Stimulated activated CD8-positive, alpha-beta memory T cell treated with anti-CD3 and anti-CD28 coated beads, Interleukin-7, amount 100 ng/mL, for 1 hour (primary cell): ENCODE results near the gene TH.
A peak's percentile ranks its signal among the peaks of the same experiment; 100 is the strongest.

Experiments
- DNase-seq, 2 donors: peaks; one replicate each; pipeline ENCODE4 v3.0.0-alpha.2; 2020; ENCODE audit warnings: low read depth in 2 of 2

TH gene

DNA sequence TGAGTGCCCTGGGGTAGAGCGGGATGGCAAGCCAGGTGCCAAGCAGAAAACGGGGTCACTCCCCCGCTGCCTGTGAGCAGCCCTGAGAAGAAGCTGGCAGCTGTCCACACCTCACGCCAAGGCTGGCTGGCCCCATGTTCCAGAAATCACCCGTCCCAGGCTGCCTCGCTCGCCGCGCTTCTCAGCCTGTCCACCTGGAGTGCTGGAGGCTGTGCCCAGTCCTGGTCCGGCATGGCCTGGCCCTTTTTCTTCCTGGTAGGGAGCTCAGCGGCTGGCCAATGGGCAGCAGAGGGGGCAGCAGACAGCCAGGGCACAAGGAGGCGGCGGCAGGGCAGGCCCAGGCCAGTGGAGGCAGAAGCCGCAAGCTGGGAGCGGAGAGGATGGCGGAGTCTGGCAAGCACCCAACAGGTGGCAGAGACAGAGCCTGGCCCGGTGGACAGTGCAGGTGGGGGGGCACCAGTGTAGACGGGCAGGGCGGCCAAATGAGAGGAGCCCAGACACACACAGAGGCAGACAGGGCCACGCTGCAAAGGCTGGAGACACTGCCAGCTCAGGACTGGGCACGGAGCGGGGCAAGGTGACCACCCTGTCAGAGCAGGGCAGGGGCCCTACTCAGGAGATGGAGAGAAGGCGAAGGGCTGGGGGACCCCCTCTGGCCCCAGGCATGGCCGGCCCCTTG lies 37.2 kb upstream of the TH start:
- no peak for DNase-seq

DNA sequence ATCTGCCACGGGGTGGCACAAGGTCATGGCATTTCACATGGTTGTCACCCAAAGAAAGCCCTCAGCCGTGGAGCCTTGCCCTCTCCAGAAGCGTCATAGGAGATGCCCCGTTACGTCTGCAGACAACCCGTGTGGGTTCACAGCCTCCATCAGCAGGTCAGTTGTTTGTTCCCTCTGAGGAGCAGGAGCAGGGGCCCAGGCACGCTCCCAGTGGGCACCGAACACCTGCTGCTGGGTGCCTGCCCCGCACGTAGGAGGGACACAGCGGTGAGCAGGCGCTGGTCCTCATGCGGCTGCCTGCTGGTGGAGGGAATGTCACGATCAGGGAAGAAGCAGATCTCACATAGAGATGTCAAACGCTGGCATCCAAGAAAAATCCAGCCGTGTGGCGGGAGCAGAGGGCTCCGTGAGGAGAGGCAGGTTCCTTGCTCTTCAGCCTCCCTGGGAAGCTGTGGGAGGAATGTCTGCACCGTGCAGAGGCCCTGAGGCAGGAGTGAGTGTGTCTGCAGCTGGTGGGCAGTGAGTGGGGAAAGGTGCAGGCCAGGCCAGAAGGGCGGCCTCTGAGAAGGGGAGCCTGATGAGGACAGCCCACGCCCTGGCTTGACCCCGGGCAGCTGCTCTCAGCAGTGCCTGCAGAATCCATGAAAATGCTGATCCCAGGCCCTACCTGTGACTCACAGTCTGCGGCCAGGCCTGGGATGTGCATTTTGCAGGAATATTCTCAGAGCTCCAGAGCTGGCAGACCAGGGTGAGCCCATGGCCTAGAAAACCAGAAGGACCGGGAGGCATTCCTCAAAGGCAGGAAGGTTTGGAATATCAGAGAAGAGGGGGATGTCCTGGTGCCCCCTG lies 36.4 kb upstream of the TH start:
- no peak for DNase-seq

DNA sequence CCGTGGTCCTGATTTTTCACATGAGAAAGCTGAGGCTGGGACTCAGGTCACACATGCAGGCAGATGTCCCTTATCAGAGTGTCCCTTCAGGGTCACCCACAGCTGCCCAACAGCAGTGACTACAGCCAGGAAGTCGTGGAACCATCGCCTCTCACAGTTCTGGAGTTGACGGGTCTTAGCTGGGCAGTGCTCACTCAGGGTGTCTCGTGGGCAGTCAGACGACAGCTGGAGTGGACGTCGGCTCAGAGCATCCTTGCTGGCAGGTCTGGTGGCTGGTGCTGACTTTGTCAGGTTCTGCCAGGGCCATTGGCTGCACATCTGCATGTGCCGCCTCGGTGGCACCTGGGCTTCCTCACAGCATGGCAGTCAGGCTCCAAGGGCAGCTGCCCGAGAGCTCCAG lies 35.6 kb upstream of the TH start:
- DNase-seq = no peak

DNA sequence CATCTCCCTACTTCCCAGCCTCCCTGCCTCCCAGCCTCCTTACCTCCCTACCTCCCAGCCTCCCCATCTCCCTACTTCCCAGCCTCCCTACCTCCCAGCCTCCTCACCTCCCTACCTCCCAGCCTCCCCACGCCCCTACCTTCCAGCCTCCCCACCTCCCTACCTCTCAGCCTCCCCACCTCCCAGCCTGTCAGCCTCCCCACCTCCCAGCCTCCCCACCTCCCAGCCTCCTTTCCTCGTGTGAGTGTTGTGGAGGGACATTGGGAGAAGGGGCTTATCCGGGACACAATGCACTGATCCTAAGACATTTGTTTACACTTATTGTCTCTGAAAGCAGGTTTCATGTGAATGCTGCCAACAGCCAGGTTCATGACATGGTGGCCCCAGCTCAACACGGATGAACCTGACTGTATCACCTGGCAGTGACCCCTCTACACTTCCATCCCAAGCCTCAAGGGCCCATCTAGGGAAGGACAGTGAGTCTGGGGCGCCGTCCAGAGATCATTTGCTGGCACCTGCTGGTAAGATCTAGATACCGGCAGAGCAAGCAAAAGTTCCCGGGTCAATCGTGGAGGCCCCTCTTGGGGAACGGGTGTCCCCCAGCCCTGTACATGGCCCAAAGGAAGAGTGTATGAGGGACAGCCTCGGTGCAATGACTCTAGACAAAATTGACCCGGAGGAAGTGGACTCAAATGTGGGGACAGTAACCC lies 34.5 kb upstream of the TH start:
- no peak for DNase-seq

DNA sequence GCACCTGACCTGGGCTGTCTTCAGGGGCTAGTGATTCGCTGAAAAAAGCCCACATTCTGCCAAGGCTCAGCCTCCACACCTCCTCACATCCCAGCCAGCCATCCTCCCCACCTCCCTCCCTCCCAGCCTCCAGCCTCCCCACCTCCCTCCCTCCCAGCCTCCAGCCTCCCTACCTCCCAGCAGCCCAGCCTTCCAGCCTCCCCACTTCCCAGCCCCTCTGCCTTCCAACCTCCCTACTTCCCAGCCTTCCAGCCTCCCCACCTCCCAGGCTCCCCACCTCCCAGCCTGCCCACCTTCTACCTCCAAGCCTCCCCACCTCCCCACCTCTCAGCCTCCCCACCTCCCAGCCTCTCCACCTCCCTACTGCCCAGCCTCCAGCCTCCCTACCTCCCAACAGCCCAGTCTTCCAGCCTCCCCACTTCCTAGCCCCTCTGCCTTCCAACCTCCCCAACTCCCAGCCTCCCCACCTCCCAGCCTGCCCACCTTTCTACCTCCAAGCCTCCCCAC lies 33.7 kb upstream of the TH start:
- no peak for DNase-seq

DNA sequence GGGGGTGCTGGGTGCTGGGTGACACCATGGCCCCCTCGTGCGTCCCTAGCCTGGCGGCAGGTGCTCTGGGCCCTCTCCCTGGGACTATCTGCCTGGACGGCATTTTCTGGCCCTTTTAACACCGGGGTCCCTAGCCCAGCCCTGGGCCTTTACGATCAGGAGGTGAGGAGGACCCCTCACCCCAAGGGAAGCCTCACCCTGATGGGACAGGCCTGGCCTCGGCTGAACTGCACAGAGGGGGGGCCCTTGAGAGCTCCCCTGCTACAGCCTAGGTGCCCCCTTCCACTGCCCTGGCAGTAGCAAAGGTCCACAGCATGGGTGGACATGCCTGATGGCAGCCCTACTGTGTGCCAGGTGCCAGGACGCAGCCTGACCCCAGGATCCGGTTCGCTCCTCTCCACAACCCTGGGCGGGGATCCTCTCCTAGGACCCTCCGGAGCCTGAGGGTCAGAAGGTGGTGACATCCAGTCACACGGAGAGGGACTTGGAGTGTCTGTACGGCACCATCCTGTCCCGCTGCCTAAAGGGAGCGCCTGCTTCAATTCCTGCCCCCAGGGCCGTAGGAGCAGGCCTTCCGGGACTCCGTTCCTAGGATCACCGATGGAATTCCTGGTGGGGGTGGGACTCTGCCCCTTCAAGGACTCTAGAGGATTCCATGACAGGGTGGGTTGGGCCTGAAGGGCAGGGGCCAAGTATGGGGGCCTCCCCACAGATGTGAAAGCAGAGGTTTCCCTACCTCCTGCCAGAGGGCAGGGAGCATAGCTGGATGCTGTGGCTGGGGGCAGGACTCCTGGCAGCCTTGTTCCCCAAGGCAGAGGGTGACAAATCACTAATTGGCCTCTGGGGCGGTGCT lies 33.0 kb upstream of the TH start:
- DNase-seq = no peak

DNA sequence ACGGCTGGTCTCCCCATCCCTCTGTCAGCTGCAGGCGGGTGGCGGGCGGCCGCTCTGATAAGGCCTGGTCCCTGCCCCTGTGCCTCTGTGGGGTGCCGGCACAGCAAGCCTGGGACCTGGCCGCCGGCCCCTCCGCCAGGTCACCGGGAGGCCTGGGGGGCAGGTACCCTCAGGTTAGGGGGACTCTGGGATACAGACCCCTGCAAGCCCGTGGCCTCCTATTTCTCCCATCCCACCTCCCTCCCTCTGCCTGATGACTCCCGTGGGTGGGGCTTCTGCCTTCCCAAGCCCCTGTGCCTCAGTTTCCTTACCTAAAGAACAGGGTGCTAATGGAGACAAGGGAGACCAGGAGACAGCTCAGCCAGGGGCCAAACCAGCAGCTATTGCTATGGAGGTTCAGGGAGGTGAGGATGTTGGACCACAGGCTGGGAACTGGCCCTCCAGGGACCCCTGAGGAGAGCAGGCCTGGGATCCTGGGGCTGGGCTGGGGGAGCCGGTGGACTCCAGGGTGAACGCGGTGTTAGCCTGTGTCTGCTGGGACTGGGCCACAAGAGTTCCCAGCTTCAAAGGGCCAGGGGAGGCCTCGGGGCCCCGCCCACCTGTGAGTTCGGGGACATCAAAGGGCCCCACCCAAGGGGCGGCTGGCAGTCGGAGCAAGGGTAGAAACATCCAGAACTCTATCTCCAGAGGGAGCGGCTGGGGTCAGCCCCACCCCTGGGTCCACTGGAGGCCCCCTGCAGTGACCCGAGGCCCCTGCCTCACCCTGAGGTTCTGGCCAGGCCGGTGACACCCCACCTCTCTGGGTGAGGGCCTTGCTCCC lies 32.0 kb upstream of the TH start:
- DNase-seq = no peak

DNA sequence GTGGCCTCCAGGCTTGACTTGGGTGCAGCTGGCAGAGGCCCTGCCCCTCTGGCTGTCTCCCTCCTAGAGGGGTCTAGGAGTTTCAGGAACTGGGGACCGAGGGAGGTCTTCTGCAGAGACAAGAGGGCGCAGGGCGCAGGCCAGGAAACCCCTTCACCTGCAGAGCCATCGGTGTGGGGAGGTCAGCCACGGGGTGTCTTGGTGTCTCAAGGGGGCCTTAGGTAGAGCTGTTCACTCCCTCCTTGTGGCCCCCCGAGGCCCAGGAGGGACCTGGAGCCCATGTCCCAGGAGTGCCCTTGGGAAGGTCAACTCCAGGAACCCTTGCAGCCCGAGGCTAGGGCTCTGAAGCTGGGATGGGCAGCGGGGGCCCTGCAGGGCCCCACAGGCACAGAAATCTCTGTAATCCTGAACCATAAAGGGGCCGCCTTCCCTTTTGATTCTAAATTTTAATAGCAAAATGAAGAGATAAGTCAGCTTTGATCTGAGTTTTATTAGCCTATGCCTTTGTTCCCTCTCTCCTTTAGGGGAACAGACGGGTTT lies 31.4 kb upstream of the TH start:
- DNase-seq = no peak

DNA sequence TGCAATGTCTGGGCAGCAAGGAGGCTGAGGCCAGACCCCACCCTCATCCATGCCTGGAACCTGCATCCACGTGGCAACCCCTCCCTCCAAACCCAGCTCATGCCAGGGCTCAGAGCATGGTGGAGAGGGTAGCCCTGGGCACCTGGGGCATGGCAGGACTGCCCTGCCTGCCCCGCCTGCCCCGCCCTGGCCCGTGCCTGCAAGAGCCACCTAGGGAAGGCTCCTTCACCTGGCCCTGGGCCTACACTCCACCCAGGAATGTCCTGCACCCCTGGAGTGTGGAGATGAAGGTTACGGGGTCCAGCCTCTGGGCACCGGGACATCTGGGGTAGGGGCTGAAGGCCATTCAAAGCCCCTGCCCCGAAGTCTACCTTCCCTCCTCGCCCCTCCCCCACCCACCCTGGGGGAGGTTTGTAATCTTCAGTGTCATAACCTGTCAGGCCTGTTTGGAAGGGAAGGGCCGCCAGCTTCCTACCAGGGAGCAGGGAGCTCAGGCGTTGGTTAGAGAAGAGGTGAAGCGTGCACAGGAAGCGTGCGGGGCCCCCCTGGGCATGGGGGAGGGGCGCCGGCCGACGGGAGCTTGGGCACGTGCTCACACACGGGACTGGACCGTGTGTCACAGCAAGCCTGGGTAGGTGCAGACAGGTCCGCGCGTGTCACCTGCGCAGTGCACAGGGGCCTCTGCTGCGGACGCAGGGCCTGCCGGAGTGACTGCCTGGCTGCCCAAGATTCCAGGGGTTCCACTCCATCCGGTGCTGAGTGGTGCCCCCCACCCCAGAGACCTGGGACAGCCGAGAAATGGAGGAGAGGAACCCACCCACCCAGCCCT lies 30.7 kb upstream of the TH start:
- DNase-seq = no peak

DNA sequence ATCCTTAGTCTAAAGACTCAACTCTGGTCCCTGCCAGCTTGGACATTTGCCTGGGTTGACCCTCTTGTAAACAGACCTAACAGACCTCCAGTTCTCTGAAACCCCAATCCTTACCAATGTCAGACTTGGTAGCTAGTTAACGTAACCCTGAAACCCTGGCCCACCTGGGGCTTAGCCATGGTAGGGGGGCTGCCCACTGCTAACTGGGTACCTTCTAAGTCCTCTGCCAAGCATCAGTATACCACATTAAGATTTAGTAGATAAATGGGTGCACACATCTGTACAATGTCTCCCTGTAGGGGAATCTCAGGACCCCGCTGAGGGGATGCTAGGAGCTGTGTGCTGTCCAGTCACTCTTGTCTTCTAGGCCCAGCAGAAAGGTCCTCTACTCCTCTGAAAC lies 29.9 kb upstream of the TH start:
- no peak for DNase-seq

DNA sequence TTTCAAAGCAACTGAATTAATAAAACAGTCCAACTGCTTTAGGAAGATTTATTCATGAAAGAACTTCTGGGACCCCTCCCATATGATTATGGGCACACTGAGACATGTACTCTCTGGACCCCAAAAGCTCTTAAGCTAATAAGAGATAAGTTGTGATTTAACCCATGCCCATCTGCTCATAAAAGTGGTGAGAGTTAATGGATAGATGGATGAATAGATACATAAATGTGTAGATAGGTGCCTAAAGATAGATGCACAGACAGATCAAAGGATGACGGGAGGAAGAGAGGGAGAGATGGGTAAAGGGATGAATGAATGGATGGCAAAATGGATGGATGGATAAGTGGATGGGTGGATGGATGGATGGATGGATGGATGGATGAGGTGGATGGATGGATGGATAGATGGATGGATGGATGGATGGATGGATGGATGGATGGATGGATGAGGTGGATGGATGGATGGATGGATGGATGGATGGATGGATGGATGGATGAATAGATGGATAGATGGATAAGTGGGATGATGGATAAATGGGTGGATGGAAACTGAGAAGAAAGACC lies 29.4 kb upstream of the TH start:
- DNase-seq = no peak

DNA sequence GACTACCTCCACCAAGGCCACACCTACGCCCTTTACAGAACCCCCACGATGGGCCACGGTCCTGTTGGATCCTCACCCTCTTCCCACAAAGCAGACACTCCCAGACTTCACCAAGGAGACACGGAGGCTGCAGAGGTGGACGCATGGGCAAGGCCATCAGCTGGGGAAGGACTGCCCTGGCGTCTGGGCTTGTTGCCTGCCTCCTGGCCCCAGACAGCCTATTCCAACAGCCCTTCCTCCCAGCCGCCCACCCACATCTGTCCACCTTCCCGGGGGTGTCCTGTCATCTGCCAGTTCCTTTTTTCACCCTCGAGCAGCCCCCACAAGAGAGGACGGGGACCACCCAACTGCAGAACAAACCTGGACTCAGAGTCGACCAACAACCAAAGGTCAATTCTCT lies 28.9 kb upstream of the TH start:
- DNase-seq = no peak

DNA sequence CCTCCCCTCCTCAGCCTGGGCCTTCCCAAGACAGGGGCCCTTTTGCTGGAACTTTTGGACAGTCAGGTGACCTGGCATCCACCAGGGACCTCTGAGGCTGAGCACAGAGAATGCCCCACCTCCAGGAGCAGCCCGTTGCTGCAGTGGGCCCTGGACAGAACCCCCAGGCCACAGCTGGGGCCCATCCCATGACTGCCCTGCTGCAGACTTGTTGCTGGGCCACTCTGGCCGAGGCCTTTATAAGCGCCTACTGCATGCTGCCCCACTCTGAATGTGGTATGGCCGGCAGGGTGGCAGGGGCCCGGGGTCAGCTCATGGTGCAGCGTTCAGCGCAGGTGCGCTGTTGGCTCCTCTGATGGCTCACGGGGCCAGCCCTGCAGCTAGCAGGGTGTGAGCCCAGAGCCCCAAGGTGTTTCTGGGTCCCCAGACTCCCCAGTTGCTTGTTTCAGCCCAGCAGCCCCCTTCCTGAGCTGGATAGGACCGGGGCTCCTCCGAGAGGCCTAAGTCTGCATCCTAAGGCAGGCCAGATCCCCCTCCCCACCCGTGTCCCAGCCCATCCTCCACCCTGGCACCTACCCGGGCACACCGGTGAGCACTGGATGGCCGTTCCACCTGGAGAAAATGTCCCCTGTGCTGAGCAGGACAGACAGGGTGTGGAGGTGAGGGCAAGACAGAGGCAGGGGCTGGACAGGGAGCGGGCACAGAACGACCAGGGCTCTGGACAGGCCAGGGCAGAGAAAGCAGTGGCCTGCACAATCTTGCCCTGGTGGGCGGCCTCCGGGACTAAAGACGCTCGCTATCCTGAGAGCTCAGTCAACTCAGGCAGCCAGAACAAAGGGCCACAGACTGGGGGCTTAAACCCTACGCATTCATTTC lies 28.1 kb upstream of the TH start:
- DNase-seq = no peak

DNA sequence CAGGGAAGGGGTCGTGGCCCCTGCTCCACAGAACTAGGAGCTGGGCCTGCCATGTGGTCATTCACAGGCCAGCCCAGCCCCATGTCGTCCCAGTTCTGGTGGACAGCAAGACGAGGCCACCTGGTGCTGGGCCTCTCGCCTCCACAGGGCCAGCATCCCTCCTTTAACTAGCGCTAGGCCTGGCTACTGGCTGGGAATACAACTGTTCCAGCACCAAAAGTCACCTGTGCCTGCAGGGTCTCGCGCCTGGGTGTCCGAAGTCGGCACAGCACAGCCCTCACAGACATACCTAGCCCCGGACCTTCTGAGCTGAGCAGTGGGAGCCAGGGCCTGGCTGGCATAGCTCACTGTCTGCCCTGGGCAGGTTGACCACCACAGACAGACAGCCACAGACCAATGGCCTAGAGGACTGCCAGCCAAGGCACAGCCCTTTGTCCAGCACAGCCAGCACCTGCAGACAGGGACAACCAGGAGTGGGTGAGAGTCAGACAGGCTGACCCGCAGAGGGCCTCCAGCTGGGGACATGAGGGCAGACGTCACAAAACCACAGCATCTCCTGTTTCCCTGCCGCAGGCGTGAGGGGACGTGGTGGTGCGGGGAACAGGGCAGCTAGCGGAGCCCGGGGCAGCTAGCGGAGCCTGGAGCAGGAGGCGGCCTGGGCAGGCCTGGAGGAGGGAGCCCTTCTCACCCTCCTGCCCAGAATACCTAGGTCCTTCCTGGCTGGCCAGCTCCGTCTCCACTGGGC lies 27.2 kb upstream of the TH start:
- no peak for DNase-seq

DNA sequence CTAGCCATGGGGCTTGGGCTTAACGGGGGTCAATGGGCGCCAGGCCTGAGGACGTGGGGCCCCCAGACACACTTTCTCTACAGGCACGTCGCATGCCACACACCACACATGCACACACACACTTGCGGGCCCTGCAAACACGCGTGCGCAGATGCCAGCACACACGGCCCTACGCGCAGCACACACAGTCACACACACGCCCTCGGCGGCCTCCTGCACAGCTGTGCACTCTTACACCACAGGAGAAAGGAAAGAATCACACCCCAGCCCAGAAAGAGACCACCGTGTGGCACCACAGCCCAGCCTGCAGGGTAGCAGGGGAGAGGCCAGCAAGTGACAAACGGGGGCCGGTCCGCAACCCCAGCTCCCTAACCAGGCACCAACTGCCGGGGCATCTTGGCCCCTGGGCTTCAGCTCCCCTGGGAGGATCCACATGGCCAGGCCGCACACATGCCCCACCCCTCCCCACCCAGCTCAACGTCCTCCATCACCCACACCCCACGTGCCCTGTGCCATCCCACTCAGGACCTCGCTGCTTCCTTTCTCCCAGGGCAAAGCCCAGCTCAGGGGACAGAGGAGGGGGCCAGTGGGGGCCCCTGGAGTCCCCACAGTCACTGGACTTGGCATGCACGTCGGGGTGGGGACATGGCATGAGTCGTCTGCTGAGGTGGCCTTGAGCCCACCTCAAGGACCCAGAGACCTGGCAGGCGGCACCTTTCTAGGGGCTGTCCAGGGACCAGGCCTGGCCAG lies 26.3 kb upstream of the TH start:
- no peak for DNase-seq

DNA sequence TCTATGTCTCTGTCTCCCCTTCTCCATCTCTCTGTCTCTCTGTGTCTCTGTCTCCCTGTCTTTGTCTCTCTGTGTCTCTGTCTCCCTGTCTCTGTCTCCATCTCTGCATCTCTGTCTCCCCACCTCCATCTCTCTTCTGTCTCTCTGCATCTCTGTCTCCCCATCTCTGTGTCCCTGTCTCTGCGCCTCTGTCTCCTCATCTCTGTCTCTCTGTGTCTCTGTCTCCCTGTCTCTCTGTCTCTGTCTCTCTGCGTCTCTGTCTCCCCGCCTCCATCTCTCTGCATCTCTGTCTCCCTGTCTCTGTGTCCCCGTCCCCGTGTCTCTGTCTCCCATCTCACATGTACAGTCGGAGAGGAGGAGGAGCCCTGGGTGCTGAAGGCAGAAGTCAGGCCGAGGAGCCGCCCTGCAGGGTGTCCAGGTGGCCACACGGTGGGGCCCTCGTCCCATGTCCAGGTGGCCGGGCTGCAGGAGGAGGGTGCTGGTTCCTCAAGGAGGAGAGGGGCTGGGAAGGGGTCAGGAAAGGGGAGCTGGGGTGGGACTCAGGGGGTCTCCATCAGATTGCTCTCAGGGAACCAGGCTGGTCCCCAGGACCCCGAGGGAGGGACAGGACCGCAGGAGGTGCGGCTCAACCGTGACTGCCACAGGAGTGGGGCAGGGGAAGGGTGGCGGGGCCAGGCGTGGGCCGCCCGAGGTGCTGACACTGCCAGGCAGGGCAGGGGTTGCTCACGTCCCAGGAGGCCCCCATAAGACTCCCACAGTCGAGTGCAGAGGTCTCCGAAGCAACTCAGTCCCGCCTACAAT lies 25.6 kb upstream of the TH start:
- peak; percentile 34 to 47 for DNase-seq
